HG03108 (cell line): ENCODE results near the gene UBE2D3.
"Not testable (repeated sequence)": the region's sequence is repeated elsewhere in the genome, so short reads cannot be mapped to it uniquely, and the experiment has no call there.

Experiments
- ATAC-seq: cut with Tn5 transposase; IDR thresholded peaks from one replicate; pipeline ENCODE4 v1.9.1; 2021; ENCODE audit warnings: moderate library complexity; ENCODE audit not compliant: unreplicated experiment

UBE2D3 gene

DNA sequence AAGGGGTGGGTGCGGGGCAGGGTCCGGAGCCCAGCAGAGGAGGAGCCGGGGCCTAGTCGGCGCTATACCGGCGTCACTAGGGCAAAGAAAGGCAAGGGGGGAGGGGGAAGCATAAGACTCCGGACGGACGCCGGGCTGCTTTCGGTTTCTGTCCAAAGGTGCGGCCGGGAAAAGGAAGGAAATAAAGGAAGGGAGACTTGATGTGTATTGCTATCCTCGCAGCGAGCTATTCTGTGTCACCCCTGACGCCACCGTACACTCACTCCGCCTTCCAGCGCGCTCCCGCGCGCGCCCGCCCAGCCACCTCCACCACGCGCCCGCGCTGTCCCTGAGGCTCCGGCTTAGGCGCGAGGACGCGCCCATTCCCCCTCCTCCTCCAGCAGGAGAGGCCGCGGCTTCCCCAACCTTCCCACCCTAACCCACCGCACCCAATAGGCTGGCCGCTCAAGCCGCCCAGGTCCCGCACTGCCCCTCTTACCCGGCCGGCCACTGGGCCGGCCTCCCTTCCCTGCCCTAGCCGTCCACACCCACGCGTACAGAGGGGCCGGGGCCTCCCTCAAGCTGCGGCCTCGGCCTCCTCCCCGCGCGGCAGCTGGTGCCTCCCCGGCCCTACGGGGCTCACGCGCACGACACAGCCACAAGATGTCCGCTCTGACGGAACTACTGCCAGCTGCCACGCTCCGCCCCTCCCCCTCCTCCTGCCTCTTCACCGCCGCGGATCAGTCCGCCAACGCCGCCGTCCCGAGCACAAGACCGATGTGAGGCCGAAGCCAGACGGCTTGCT is at the start of gene UBE2D3:
UBE2D3 (minus strand) TSS at position 662 of the 784 bp plus-strand sequence. CDS start 1,043 bp downstream, outside the sequence.
- peak; percentile 18 for ATAC-seq

GRCh38 chr4:102871772-102872171 is 44.4 kb upstream of the UBE2D3 start:
- no peak for ATAC-seq

DNA sequence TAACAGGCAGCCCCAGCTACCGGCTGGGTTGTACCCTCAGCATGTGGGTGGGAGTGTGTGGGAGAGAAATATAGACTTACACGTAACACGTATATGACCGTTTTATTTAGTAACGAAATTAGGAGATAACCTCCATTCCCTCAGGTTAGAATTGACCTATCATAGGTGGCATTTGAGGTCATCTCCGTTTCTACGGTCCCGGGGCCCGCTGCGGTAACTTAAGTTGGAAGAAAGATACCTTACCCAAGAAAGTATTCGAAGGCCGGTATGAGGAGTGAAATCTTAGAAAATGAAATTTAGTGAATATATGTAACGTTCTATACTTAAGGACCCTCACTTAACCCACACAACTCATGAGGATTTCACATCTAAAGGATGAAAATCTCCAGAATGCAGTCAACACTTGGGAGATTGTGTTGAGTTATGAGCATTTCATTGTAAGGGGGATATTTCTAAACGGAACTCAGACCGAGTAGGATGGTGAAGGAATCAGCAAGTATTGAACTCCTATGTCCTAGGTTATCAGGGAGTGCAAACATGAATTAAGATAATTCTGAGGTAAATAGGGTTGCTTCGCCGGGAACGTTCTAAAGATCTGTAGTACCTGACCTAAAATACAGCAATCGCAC is 42.3 kb upstream of the UBE2D3 start:
- ATAC-seq = no peak

DNA sequence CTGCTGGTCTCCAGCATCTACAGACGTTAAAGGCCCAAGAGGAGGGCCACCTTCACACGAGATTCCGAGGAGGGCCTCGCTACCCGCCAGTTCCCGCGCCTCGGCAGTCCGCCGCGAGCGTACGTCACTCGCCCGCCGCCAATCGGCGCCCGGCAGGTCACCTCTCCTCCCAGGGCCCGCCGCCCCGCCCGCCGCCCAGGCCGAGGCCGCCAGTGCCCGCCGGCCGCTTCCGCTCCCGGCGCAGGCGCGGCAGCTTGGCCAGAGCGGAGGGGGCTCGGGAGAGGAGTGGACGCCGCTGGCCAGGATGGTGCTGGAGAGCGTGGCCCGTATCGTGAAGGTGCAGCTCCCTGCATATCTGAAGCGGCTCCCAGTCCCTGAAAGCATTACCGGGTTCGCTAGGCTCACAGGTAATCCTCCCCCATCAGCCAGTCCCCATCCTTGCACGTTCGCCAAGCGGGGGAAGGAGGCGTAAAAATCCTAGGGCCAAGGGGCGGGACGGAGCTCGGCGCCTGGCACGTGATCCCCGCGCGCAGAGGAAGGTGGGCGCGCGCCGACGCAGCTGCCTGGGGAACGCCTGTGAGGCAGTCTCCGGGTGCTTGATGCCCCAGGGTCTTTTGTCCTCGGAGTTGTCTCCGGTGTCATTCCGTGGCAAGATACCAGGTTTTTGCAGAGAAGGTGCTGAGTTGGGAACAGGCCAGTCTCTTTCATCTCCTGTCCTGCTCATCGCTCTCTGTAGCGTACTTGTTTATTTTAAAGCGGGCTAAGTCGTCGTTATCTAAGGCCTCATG is 41.6 kb upstream of the UBE2D3 start, which contains the start of gene CISD2:
CISD2 (plus strand) TSS at position 212 of the 788 bp plus-strand sequence; CDS start at position 305, 93 bp downstream.
- peak; percentile 89 for ATAC-seq

- peak; percentile 36 for ATAC-seq
Observed at GRCh38 chr4:102868153-102868780, 40.9 kb upstream of the UBE2D3 start.

DNA sequence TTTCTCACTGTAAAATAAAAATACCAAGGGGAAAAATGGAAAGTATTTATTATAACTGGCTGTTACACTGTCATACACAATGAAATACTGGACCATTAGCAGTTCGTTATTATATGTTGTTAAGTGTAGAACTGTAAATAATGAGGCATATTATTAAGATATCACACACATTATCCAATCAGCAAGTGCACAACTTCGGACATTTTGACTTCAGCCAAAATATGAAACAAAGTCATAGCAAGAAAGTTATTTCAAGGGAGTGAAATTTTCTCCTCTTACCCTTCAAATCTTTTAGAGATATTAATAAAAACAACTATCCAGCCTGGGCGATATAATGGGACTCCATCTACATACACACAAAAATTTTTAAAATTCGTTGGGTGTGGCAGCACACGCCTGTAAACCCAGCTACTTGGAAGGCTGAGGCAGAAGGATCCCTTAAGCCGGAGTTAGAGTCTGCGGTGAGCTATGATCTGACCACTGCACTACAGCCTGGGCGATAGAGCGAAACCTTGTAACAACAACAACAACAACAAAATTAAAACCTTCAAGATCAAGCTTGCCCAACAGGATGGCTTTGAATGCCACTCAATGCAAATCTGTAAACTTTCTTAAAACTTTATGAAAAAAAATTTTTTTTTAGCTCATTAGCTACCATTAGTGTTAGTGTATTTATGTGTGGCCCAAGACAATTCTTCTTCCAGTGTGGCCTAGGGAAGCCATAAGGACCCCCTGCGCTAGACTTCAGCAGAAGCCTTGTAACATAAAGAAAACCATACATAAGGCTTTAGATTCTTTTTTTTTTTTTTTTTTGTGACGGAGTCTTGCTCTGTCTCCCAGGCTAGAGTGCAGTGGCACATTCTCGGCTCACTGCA is 40.2 kb upstream of the UBE2D3 start:
- ATAC-seq = no peak

DNA sequence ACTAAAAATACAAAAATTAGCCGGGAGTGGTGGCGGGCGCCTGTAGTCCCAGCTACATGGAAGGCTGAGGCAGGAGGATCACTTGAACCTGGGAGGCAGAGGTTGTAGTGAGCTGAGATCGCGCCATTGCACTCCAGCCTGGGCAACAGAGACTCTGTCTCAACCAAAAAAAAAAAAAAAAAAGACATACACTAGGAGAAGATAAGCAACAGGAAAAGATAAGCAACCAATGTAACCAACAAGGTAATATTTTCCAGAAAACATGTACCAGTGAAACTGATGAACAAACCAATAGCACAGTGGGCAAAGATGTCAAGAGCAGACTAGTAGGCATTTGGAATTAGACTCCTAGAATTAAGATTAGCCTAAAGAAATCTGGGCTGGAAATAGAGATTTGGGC is 38.0 kb upstream of the UBE2D3 start:
- ATAC-seq = not testable (repeated sequence)

DNA sequence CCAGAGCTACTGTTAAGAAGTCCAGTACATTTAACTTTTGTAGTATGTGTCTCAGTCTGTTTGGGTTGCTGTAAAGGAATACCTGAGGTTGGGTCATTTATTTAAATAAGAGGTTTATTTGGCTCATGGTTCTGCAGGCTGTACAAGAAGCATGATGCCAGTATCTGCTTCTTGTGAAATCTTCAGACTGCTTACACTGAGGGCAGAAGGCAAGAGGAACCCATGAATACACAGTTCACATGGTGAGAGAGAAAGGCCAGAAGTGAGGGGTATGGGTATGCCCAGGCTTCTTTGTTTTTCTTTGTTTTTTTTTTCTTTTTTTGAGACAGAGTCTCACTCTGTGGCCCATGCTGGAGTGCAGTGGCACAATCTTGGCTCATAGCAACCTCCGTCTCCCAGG is 35.4 kb upstream of the UBE2D3 start:
- no peak for ATAC-seq

- no peak for ATAC-seq
Observed at GRCh38 chr4:102862016-102862415, 34.7 kb upstream of the UBE2D3 start.

GRCh38 chr4:102860611-102861324 is 33.4 kb upstream of the UBE2D3 start:
- ATAC-seq = no peak

- ATAC-seq = no peak
Observed at GRCh38 chr4:102858828-102859464, 31.6 kb upstream of the UBE2D3 start.

DNA sequence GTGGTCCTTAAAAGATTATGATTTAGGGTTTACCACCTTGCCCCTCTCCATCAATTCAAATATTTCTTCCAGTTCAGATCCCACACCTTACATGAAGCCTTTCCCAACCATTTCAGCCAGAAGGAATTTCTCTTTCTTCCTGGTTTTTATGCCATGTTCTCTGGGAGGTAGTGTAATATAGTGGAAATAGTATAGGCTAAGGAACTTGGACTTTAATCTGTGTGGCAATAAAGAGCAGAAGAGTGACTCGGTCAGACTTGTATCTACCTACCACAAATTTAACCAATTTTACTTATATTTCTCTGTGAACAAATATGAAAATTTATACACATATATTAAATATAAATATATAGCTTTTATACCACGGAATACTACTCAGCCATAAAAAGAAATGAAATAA is 23.0 kb upstream of the UBE2D3 start:
- ATAC-seq = no peak

DNA sequence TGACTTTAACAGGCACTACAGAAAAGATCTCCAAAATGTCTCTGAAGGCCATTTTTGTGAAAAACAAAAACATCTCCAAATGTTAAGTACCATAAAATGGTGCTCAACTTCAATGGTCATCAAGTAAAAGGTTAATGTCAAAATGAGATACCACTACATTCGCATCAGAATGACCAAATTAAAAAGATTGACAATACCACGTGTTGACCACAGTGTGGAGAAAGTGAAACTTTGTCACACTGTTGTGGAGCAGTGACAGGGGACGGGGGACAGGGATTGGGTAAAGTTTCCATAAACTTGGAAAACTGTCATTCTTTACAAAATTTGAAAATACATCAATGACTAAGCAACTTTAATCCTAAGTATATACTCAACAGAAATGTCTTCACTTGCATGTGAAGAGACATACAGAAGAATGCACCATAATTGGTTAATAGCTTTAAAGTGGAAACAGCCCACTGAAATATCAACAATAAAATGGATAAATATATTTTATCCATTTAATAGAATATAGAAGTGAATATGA is 22.3 kb upstream of the UBE2D3 start:
- no peak for ATAC-seq

DNA sequence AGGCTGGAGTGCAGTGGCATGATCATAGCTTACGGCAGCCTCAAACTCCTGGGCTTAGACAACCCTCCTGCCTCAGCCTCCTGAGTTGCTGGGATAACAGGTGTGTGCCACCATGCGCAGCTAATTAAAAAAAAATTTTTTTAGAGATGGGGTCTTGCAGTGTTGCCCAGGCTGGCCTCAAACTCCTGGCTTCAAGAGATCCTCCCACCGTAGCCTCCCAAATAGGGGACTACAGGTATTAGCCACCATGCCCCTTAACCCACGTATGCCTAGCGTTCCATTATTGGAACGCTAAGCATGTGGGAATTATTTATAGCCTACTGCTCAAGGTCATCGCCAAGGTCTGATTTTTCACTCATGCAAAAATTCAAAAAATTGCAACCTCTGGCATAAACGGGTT is 20.3 kb upstream of the UBE2D3 start:
- ATAC-seq = no peak

DNA sequence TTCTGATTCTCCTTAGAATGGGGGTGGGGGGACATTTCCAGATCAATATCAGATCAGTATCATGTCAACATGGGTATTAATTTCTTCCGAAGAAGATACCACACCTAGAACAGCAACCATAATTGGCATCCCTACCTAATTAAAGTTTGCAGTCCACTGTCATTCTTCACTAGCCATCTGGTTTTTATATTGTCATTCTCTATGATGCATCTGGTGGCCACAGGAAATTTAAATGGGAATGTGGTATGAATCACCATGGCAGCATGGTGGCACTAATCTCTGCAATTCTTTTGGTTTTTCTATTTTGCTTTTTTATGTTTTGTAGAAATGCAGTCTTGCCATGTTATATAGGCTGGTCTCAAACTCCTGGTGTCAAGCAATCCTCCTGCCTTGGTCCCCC is 16.6 kb upstream of the UBE2D3 start:
- ATAC-seq = no peak

DNA sequence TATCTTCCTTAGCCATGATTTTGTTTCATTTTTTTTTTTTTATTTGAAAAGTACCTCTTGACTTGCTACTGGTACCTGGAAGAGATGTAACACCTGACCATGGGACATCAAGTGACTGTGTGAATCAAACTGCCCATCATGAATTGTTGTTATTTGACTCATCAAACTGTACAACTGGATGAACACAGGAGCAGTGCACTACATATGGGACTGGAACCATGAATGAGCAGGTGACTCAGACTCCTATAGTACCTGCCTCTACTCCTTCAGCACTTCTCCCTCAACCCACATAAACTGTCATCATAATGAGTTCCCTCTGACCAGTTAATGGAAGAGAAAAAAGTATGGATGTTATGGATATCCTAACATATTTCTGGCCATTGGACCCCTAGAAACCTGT is 15.9 kb upstream of the UBE2D3 start:
- no peak for ATAC-seq

GRCh38 chr4:102842367-102842766 is 15.0 kb upstream of the UBE2D3 start:
- no peak for ATAC-seq

GRCh38 chr4:102836596-102836995 is 9.2 kb upstream of the UBE2D3 start:
- no peak for ATAC-seq

DNA sequence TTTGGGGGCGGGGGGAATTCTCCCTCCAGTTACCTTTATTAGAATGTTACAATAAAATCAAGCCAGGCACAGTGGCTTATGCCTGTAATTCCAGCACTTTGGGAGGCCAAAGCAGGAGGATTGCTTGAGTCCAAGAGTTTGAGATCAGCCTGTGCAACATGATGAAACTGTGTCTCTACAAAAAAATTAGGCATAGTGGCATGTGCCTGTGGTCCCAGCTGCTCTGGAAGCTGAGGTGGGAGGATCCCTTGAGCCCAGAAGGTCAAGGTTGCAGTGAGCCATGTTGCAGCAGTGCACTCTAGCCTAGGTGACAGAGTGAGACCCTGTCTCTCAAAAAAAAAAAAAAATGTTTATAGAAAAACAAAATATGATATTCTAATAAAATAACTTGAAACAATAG is 5.3 kb upstream of the UBE2D3 start:
- no peak for ATAC-seq
